Measurements from ENCODE around the gene FMN1.

Gene FMN1

DNA sequence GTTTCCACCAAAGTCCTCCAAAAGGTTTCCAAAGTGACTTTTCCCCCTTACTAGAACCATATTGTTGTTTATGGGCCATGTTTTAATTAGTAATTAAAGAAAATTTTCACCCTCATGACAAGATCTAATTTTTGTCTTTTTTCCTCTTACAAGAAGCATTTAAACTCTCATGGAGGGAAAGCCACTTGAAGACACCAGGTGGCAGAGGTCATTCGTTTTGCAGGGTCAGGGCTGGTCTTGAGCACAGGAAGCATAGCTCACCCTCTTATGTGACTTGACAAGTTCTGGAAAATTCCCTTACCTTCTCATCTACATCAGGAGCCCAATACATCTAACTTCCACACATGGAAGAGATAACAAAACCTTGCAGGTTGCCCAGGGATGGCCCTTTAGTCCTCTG, 313.0 kb downstream of the FMN1 start:
- DNase-seq (ENCODE audit: low read depth) = no peak

DNA sequence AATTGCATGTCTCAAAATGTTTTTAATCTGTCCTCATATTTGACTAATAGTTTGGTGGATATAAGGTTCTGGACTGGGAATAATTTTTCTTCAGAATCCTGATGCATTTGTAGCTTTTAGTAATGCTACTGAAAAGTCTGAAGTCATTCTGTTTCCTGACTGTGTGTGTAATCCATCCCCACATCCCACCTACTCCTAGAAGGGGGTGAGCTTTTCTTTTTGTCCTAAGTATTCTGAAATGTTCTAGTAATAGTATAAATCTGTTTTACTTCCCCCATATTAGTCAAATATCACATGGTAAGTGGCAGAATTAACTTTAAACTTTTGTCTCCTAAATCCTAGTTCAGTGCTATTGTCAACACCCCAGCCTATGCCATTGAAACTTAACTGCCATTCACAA, 313.9 kb downstream of the FMN1 start:
- DNase-seq (ENCODE audit: low read depth) = no peak

DNA sequence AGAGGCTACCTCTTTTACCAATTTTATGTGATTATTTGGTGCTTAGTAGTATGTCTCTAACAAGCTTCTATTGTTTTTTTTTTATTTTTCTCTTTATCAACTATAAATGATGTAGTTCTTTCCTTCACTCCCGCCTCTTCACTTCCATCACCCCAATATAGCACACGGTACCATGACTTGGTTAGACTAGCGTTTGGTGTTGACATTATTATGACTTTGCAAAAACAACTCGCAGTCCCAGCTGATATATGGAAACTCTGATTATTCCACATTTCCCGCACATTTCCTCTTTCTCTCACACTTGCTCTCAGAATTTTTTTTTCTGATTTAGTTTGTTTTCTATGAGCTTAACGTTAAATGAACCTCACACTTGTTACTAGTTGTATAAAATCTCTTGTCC, 314.5 kb downstream of the FMN1 start:
- DNase-seq (ENCODE audit: low read depth) = no peak

DNA sequence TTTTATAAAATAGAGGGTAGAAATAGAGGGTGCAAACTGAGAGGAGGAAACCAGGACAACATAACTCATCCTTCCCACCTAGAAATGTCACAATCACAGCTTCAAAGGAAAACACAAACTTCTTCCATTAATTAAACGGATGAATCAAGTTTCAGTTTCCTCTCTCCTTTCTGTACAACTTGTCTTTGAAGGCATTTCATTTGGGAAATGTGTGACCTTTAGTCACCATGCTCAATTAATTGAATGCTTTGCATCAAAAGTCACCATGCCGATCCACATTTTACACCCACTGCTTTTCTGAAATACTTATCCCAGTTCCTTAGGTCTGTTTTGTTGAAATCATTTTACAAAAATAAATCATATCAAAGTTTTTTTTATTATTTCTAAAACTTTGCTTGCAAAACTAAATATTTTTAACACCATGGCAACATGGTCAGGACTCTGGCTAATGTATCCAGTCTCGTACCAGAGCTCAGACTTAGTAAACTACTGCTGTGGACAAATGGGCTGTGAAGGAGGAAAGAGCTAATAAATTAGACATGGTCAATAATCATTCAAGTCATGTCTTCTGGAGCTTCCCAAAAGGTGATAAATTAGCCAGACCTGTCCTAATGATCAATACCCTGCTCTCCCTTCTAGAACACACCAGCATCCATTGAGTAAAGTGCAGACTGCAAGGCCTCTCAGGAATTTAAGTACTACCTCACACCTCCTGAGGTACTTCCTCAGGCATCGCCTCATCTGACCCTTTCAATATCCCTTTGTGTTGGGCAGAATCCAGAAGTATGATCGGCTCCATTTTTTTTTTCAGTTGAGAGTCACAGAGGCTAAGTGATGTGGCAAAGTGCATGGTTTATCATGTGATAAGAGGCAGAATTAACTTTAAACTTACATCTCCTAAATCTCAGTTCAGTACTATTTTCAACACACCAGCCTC, 315.4 kb downstream of the FMN1 start:
- no peak for DNase-seq (ENCODE audit: low read depth)

DNA sequence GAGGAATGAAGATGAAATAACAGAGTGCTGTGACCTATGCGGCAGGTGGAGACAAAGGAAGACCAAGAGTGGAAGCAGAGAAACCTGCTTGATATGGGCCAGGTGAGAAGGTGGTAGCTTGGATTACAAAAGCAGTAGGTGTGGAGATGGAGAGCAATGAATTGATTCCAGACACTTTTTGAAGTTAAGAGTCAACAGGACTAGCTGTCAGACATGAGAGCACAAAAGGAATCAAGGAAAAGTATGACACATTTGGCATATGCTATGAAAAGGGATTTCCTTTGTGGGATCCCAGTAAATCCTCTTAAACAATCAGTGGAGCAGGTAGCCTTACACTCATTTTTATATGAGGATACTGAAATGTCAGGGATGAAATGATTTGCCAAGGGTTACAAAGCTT, 316.2 kb downstream of the FMN1 start:
- DNase-seq (ENCODE audit: low read depth) = no peak

DNA sequence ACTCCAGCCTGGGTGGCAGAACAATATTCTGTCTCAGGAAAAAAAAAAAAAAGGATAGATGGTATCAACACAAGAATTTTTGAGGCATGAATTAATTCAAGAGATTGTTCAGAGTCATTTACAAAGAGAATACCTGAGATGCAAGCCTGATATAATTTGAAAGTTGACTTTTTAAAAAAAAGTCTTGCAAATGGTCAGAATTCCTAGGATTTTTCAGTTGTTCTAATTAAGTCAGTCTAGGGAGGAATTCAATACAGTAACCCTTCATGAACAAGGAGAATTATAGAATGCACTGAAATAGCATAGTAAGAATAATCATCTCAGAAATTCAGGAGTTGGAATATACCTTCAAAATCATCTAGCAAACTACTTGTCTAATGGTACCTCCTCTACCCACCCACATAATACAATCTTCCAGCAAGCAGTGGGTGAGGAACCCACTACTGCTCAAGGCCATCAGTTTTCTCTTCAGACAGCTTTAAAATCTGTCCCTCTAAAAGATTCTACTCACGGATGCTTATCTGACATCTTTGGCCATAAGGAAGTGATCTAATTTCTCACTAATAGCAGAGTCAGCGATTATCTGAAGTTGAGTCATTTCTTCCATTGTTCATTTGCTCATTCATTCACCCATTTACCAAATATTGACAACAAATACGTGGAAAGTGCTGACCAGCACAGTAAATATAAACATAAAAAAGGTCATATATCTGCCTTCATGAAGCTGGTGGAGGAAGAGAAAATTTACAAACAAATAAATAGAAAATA, 317.1 kb downstream of the FMN1 start:
- no peak for DNase-seq (ENCODE audit: low read depth)

DNA sequence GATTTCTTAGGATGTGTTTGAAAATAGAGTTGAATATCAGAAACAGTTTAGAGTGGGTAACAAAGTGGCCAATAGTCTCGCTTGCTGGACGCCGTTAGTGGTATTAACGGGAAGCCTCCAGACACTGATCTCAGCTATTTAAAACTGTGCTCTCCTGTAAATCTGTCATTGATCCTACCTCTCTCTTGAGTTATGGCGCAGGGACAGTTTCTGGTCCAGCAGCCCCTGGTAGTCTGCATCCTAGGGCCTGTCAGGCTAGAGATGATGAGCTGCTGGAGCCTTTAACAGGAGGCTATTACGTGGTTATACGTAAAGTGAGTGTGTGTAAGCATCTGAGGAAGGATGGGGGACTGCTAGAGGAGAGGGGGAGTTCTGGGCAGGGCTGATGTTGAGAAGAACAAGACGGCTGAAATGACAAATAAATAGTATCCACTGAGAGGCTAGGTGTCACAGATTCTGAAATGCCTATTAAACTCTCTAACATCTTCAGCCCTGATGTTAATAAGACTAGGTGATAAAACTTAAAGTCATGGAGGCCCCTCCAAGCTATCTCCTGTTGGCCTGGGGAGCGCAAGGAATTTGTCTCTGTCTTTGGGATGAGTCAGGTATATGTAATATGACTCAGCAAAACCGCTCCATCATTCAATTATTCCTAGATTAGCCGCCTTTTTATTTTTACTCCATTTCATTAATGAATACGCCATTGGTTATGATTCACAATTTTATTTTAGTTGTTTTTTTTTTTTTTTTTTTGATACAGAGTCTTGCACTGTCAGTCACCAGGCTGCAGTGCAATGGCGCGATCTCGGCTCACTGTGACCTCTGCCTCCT, 321.0 kb downstream of the FMN1 start:
- no peak for DNase-seq (ENCODE audit: low read depth)

DNA sequence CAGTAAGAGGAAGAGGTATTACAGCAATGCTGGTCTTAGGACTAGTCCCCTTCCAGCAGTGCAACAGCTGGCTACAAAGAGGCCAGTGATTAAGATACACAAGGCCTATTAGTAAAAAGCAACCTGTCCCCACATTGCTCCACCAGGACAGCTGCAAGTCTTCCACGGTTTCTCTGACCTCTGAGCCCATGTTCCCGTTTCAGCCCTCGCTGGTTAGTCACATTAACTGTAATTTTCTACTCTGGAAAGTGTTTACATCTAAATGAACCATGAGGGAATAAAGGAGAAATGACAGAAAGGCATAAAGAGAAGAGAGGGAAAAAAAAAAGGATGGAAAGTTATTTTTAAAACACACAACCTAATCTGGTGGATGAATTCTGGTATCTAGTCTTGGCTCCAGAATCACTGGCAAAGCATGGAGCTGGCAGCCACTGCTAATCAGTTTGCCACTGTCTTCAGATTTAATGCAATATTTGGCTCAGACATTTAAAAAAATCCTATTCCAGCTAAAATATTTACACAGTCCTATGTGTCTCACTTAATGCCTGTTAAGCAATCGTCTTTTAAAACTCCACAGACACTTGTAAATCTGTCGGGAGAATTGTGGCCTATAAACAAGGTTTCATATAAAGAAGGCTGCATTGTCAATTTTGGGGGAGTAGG, 321.8 kb downstream of the FMN1 start:
- no peak for DNase-seq (ENCODE audit: low read depth)

DNA sequence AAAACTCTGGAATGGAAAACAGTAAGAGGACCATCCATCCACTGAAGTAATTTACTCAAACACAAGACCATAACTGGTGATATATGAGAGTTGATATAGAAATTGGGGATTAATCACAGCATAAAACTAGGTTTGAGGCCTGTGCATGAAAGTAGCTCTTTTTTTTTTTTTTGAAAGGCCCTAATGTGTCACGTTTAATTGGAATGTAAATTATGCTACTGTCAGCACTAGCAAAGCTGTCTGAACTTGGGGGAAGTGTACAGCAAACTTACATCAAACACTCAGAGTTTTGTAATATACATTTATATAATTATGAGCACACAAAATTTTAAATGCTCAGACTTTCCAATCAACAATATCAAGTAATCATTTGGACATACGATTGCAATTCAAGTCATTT, 322.6 kb downstream of the FMN1 start:
- no peak for DNase-seq (ENCODE audit: low read depth)

DNA sequence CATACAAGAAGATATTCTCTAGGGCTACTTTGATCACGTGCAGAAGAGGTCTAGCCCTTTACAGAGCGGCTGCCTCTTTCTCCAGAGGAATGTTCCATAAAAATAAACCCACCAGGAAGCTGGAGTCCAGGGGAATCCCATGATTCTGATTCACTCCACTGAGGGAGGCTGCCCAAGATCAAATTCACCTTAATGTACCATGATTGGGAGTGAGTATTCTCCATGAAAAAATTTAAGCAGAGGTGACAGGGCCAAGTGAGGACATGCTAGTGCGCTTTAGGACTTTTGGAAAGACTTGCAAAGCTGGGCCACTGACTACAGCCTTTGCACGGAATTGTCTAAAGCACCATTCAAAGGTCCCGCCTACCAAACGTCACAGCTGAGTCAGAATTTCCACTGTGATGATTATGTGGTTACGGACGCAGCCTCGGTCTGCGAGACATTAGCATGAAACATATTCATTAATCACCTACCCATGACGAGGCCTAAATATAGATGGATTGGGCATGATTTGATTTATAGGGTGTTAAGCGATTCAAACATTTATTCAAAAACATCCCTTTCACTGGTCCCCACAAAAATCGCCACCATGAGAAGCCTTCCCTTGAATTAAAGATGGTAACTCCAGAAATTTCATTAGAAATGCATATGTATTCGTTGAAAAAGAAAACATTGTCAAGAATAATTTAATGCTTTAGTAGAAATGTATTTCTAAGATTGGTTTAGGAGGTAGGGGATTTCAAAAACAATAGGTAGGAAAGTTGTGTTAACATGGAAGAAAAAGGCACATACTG, 324.1 kb downstream of the FMN1 start:
- DNase-seq (ENCODE audit: low read depth) = no peak

DNA sequence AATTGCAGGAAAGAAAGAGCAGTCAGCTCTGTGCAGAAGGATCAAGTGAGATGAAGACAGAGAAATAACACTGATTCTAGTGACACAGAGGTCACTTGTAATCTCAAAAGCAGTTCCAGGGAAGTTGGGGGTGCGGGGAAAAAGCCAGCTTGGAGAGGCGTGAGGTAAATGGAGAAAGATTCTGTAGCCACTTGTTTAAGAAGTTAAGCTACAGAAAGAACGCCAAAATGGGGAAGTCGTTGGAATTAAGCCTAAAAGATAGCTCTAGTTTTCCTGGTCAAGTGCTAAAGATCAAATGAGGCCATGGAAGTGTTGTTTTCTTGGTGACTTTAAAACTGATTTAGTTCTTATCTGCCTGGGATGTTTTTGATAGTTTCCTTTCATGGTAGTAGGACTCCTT, 324.7 kb downstream of the FMN1 start:
- DNase-seq (ENCODE audit: low read depth) = no peak

DNA sequence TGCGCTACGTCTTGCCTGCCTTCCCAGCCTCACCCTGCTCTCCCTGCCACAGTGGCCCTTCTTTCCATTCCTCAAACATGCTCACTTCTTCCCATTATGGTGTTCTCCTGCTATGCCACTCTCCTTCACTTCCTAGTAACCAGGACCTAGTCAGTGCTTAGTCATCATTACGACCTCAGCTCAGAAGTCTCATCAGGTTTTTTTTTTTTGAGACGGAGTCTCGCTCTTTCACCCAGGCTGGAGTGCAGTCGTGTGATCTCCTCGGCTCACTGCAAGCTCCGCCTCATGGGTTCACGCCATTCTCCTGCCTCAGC, 327.2 kb downstream of the FMN1 start:
- DNase-seq (ENCODE audit: low read depth) = no peak

DNA sequence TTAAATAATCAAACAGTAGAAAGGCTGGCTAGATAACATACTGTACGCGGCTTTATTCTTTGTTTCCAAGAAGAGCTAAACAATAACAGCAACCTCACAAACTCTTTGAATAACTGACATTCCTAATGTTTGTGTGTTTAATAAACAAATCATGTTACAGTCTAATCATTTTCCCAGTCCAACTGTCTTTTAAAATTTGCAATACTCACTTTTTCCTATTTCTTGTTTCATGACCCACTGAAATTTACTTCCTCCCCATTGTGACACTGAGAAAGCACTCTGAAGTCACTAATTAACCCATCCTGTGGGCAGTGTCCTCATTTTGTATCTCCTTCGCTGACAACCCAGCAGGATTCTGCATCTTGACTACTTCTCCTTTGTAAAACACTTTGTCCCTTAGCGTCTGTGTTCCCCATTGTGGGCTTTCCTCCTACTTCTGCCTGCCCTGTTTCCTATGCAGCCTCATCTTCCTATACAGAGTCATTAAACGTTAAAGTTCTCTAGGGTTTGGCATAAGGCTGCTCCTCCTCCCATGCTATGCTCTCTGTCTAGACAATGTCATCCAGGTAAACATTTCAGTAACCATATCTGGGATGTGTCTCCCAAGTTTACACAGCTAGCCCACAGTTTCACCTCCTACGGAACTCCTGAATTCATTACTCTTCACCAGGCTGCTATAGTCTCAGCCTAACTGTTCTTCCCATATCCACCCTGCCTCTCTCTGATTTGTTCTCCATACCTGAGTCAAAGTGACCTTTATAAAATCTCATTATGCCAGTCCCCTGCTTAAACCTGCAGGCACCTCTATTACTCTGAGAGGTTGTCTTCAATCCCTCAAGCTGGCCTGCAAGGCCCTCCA, 327.8 kb downstream of the FMN1 start:
- DNase-seq (ENCODE audit: low read depth) = no peak

DNA sequence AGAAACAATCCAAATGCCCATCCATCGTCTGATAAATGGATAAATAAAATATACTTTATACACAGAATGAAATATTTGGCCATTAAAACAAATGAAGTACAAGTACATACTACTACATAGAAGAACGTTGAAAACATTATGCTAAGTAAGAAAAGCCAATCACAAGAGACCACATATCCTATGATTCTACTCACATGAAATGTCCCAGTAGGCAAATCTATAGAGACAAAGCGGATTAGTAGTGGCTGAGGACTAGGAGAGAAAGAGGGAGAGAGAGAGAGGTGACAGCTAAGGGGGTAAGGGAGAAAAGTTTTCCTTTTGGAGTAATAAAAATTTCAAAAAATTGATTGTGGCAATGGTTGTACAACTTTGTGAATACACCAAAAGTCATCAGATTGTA, 329.7 kb downstream of the FMN1 start:
- no peak for DNase-seq (ENCODE audit: low read depth)

DNA sequence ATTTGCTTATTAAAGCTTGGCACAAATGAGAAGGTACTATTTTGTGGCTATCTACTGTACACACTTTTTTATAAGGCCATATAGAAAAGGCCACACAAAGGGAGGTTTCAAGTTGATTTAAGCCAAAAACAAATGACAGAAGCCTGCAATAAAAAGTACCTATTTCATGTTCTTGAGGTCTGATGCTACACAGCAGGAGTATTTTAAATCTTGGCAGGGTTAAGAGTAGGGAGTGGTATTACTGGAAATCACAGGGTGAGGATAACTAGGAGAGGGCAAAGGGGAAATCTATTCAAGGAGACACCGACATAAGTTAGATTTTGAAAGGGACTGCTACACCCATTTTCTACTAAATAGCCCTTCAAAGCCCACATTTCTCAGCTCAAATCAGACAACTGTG, 330.5 kb downstream of the FMN1 start:
- no peak for DNase-seq (ENCODE audit: low read depth)

DNA sequence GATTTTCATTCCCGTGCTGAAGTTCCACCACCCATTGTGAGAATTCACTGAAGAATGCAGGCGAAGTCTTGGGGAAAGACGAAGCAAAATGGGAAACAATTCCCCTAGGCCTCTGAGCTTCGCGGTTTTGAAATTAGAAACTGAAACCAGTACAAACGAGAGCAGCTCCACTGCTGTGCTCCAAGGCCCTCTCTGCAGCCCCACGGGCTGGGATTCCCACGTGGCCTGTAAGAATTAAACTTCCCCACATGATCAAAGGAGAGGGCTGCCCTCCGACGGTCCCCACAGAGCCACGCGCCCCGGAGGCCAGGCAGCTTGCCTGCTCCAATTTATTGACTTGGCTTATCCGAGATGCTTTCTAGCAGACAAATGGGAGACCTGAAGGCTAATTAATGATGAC, 332.8 kb downstream of the FMN1 start:
- no peak for DNase-seq (ENCODE audit: low read depth)

DNA sequence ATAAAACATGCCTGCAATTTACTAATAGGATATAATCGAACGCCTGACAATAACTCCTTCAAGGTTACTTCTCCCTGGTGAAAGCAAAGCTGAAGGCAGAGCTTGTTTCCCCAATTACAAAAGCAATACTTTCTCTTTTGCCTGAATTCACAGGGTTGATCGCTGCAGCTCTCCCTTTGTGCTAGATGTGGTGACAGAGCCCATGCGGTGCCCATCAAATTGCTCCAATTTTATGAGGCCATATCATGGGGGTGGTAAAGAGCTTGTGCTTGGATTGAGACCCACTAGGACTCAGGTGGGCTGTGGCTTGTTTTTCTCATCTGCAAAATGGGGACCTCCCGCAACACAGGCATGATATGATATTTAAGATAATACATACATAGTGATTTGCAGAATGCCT, 333.3 kb downstream of the FMN1 start:
- no peak for DNase-seq (ENCODE audit: low read depth)

DNA sequence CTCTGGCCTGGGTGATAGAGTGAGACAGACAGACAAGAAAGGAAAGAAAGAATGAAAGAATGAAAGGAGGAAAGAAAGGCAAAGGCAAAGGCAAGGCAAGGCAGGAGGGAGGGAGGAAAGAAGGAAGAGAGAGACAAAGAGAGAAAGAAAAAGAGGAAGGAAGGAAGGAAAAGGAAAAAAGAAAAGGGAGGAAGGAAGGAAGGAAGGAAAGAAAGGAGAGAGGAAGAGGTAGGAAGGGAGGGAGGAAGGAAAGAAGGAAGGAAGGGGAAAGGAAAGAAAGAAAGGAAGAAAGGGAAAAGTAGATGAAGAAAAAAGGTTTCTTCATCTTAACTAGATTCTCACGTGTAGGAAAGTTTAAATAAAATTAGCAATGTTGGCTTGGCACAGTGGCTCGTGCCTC, 334.5 kb downstream of the FMN1 start:
- no peak for DNase-seq (ENCODE audit: low read depth)

DNA sequence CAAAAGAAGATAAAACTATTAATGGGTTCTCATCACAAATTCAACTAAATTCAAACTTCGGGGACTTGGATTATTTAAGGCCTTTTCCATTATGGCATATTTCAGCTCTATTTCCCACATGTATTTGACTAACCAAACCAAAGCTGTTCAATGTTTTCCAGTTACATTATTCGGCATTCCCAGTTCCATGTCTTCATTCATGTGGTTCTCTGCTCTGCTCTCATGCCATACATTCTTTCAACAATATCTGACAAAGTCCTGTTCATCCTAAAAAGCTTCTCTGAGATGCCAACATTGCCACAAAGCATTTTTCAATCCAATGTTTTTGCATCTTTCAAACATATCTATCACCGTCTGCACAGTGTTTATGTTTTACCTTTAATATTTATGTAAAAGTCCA, 335.3 kb downstream of the FMN1 start:
- DNase-seq (ENCODE audit: low read depth) = no peak

DNA sequence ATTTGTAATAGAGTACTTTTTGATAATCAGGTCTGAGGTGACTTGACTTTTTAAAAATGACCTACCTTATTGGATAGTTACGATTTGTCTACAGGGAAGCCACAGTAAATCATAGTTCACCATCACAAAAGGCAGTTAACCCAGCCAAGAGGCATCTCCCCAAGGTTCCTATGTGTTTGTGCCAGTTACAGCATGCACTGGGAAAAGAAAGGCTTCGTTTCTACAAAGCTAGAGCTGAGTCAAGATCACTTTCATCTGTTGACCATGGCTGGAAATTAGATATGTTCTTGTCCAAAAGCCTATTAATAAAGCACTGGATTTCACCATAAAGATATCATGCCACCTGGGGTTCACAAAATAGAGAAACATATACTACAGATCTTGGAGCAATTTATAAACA, 336.8 kb downstream of the FMN1 start:
- no peak for DNase-seq (ENCODE audit: low read depth)
